Measurements from ENCODE around the gene EMP2.
A peak's percentile ranks its signal among the peaks of the same experiment; 100 is the strongest.

Gene EMP2

GRCh38 chr16:10601444-10602408, 21.3 kb upstream of the EMP2 start:
- Histone ChIP-seq H3K4me1 (ENCODE audit: low read length) (peaks cover 51% of the 10 kb centered on the region), H3K27me3 (ENCODE audit: low read depth, low read length) (no peaks in the 10 kb centered on the region), H3K27ac (ENCODE audit: low read length) (no peak overlapping the region), H3K4me3 (ENCODE audit: low read length) (no peak overlapping the region), H4K20me1 (ENCODE audit: insufficient read depth, low read length) (no peaks in the 10 kb centered on the region), H3K9ac (ENCODE audit: low read length) (0 out of 2 replicates have a peak overlapping the region, but pooled peaks have one; percentile 40), H2AFZ (ENCODE audit: low read depth, low read length) (no peak overlapping the region), H3K36me3 (replicated peaks; ENCODE audit: low read depth, low read length) (no peaks in the 10 kb centered on the region), H3K4me2 (ENCODE audit: low read length) (peak overlapping the region; percentile 83; the same call in 1 of the 2 replicates), H3K79me2 (ENCODE audit: low read length) (no peaks in the 10 kb centered on the region), H3K9me3 (ENCODE audit: insufficient read depth, low read length) (no peaks in the 10 kb centered on the region)
- TF ChIP-seq EZH2phosphoT487 (IDR thresholded peaks at IDR 0.05; ENCODE audit: low read depth), result no peak
- no peak for TF ChIP-seq CTCF (IDR thresholded peaks at IDR 0.05; ENCODE audit: low read depth, low read length)

DNA sequence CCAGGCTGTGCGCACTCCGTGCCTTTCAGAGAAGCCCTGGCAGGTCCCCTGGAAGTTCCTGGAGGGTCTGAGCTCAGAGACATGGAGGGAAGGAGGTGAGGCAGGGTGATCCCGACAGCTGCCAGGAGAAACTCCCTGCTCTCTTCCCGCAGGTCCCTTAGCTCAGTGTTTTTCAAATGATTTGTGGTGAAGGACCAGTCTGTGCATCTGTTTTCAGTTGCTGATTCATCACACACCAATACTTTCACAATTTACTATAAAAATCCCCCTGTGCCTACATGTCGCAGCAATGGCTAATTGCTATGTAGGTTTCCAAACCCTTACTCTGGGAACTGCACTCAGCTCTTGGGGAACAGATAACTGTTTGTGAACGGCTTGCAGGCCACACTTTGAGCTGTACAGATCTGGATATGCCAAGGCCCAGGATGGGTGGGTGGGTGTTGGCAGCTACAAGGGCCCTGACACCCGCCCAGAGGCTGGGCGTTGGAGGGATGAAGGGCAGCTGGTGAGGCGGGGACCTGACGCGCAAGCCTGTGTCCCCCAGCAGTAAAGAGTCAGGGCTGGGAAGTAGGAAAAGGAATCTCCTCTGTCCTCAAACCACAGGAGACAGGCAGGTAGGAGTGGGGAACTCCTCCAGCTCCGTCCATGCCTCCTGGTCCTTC, 20.5 kb upstream of the EMP2 start:
- peaks cover 59% of the 10 kb centered on the region for H3K4me1 ChIP-seq (ENCODE audit: low read length)
- no peaks in the 10 kb centered on the region for H3K36me3 ChIP-seq (replicated peaks; ENCODE audit: low read depth, low read length)
- peak overlapping the region; percentile 83 for H3K4me2 ChIP-seq (ENCODE audit: low read length)
- no peaks in the 10 kb centered on the region for H3K9me3 ChIP-seq (ENCODE audit: insufficient read depth, low read length)
- no peak for TF ChIP-seq EZH2phosphoT487 (IDR thresholded peaks at IDR 0.05; ENCODE audit: low read depth)
- H3K27ac ChIP-seq (ENCODE audit: low read length), result peak overlapping the region; percentile 69
- H2AFZ ChIP-seq (ENCODE audit: low read depth, low read length), result peak overlapping the region; percentile 35; the same call in 1 of the 2 replicates
- H3K79me2 ChIP-seq (ENCODE audit: low read length), result no peaks in the 10 kb centered on the region
- H3K4me3 ChIP-seq (ENCODE audit: low read length), result peak overlapping the region; percentile 56
- no peaks in the 10 kb centered on the region for H3K27me3 ChIP-seq (ENCODE audit: low read depth, low read length)
- H4K20me1 ChIP-seq (ENCODE audit: insufficient read depth, low read length), result no peaks in the 10 kb centered on the region
- peak overlapping the region; percentile 40; the same call in 1 of the 2 replicates for H3K9ac ChIP-seq (ENCODE audit: low read length)

DNA sequence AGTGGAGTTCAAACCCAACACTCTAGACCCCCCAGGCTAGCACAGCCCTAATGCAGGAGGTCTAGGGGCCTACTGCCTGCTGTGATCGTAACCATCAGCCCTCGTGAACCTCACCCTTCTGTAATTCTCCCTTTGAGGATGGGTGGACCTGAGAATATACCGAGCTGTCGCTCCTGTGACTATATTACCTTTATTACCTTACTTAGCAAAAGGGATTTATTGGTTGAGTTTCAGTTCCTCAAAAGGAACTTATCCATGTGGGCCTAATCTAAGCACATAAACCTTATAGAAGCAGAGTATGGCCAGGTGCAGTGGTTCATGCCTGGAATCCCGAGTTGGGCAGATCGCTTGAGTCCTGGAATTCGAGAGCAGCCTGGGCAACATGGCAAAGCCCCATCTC, 19.2 kb upstream of the EMP2 start:
- peaks cover 66% of the 10 kb centered on the region for H3K4me1 ChIP-seq (ENCODE audit: low read length)

GRCh38 chr16:10598157-10598556, 17.8 kb upstream of the EMP2 start:
- peaks cover 71% of the 10 kb centered on the region for H3K4me1 ChIP-seq (ENCODE audit: low read length)
- TF ChIP-seq EZH2phosphoT487 (IDR thresholded peaks at IDR 0.05; ENCODE audit: low read depth) (no peak), CTCF (IDR thresholded peaks at IDR 0.05; ENCODE audit: low read depth, low read length) (no peak)
- H3K9ac ChIP-seq (ENCODE audit: low read length), result no peak overlapping the region
- H3K79me2 ChIP-seq (ENCODE audit: low read length), result no peaks in the 10 kb centered on the region
- H2AFZ ChIP-seq (ENCODE audit: low read depth, low read length), result no peak overlapping the region
- no peak overlapping the region for H3K4me3 ChIP-seq (ENCODE audit: low read length)
- no peaks in the 10 kb centered on the region for H3K9me3 ChIP-seq (ENCODE audit: insufficient read depth, low read length)
- no peak overlapping the region for H3K4me2 ChIP-seq (ENCODE audit: low read length)
- no peaks in the 10 kb centered on the region for H3K36me3 ChIP-seq (replicated peaks; ENCODE audit: low read depth, low read length)
- no peaks in the 10 kb centered on the region for H3K27me3 ChIP-seq (ENCODE audit: low read depth, low read length)
- no peak overlapping the region for H3K27ac ChIP-seq (ENCODE audit: low read length)
- no peaks in the 10 kb centered on the region for H4K20me1 ChIP-seq (ENCODE audit: insufficient read depth, low read length)

More for the DNA sequence above, 19.2 kb upstream of the EMP2 start:
- Histone ChIP-seq H3K27me3 (ENCODE audit: low read depth, low read length) (no peaks in the 10 kb centered on the region), H3K4me3 (ENCODE audit: low read length) (peak overlapping the region; percentile 56), H3K36me3 (replicated peaks; ENCODE audit: low read depth, low read length) (no peaks in the 10 kb centered on the region), H3K79me2 (ENCODE audit: low read length) (no peaks in the 10 kb centered on the region), H3K27ac (ENCODE audit: low read length) (peak overlapping the region; percentile 69), H2AFZ (ENCODE audit: low read depth, low read length) (no peak overlapping the region), H3K9me3 (ENCODE audit: insufficient read depth, low read length) (no peaks in the 10 kb centered on the region), H4K20me1 (ENCODE audit: insufficient read depth, low read length) (no peaks in the 10 kb centered on the region), H3K9ac (ENCODE audit: low read length) (peak overlapping the region; percentile 47; the same call in 1 of the 2 replicates), H3K4me2 (ENCODE audit: low read length) (peak overlapping the region; percentile 83)
- TF ChIP-seq CTCF (IDR thresholded peaks at IDR 0.05; ENCODE audit: low read depth, low read length) (no peak), EZH2phosphoT487 (IDR thresholded peaks at IDR 0.05; ENCODE audit: low read depth) (no peak)

Data from OCI-LY3 (cell line).